Ishikawa (cell line): ENCODE data around the gene P3H4.

Experiments used
- CEBPB ChIP-seq: IDR thresholded peaks from 2 replicates; pipeline ENCODE4 v1.6.1; 2012
- EGR1 ChIP-seq: IDR thresholded peaks from 2 replicates; pipeline ENCODE4 v1.6.1; 2012
- EP300 ChIP-seq: IDR thresholded peaks from 2 replicates; pipeline ENCODE4 v1.6.1; 2012; ENCODE audit warnings: borderline replicate concordance
- FOXM1 ChIP-seq: IDR thresholded peaks from 2 replicates; pipeline ENCODE4 v1.6.1; 2012; ENCODE audit warnings: low read depth, borderline replicate concordance
- MAX ChIP-seq: IDR thresholded peaks from 2 replicates; pipeline ENCODE4 v1.6.1; 2012
- NFIC ChIP-seq: IDR thresholded peaks from 2 replicates; pipeline ENCODE4 v1.6.1; 2012
- RAD21 ChIP-seq: IDR thresholded peaks from 2 replicates; pipeline ENCODE4 v1.6.1; 2012; ENCODE audit warnings: low read depth
- TAF1 ChIP-seq: IDR thresholded peaks from 2 replicates; pipeline ENCODE4 v1.6.1; 2012; ENCODE audit warnings: low read depth, mild to moderate bottlenecking
- YY1 ChIP-seq: IDR thresholded peaks from 2 replicates; pipeline ENCODE4 v1.6.1; 2012; ENCODE audit warnings: low read depth
- TF ChIP-seq, protein P1 (sequence below): IDR thresholded peaks from 2 replicates; pipeline ENCODE4 v1.6.1; 2012
- TF ChIP-seq, protein P2 (sequence below): IDR thresholded peaks from 2 replicates; pipeline ENCODE4 v1.6.1; 2012; ENCODE audit warnings: low read depth, mild to moderate bottlenecking

DNA sequence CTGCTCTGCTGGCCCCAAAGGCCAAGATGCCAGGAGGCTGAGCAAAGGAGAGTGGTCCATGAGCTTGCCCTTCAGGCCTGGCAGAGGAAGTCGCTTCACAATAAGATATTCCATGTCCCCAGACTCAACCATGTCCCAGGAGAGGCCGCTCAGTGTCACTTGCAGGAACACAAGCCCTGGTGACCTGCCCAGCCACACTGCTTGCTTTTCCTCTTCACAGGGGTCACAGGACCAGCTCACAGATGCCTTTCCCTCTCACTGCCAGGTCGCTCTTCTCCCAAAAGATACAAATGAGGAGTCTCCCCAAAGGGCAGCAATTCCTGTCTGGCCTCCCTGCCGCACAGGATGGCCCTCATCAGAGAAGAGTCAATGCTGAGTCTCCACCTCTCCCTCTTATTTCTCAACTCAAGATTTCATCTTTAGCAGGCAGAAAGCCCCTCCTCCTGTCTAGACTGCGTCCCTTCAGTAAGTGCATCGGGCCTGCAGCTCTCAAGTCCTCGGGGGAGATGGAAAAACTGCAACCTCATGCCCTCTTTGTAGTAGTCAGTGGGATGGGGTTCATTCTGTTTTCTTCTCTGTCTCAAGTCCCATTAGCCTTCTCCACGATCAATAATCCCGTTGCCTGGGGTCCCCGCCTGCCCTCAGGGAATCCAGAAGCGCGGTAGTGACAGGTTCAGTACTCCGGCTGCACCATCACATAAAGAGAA lies 30.2 kb downstream of the P3H4 start:
- TF ChIP-seq YY1 (no peak), EP300 (no peak), RAD21 (no peak), MAX (no peak), EGR1 (no peak), FOXM1 (no peak), NFIC (no peak), CEBPB (no peak), TAF1 (no peak)
- TF ChIP-seq, protein P1, sequence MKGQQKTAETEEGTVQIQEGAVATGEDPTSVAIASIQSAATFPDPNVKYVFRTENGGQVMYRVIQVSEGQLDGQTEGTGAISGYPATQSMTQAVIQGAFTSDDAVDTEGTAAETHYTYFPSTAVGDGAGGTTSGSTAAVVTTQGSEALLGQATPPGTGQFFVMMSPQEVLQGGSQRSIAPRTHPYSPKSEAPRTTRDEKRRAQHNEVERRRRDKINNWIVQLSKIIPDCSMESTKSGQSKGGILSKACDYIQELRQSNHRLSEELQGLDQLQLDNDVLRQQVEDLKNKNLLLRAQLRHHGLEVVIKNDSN: no peak
- TF ChIP-seq, protein P2, sequence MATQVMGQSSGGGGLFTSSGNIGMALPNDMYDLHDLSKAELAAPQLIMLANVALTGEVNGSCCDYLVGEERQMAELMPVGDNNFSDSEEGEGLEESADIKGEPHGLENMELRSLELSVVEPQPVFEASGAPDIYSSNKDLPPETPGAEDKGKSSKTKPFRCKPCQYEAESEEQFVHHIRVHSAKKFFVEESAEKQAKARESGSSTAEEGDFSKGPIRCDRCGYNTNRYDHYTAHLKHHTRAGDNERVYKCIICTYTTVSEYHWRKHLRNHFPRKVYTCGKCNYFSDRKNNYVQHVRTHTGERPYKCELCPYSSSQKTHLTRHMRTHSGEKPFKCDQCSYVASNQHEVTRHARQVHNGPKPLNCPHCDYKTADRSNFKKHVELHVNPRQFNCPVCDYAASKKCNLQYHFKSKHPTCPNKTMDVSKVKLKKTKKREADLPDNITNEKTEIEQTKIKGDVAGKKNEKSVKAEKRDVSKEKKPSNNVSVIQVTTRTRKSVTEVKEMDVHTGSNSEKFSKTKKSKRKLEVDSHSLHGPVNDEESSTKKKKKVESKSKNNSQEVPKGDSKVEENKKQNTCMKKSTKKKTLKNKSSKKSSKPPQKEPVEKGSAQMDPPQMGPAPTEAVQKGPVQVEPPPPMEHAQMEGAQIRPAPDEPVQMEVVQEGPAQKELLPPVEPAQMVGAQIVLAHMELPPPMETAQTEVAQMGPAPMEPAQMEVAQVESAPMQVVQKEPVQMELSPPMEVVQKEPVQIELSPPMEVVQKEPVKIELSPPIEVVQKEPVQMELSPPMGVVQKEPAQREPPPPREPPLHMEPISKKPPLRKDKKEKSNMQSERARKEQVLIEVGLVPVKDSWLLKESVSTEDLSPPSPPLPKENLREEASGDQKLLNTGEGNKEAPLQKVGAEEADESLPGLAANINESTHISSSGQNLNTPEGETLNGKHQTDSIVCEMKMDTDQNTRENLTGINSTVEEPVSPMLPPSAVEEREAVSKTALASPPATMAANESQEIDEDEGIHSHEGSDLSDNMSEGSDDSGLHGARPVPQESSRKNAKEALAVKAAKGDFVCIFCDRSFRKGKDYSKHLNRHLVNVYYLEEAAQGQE: no peak
